Tibial nerve (tissue), 4 donors: ENCODE measurements around the gene ZBTB34. TPM values are rescaled to one million over a fixed set of nuclear protein-coding genes. Genes with fewer than 3 reads are reported as not detected.

Experiments
- DNase-seq, 2 donors: peaks; one replicate each; pipeline ENCODE4 v3.0.0-alpha.2; 2019; ENCODE audit warnings: low spot score in 2 of 2
- H3K27ac ChIP-seq, 4 donors: fragments of 200-600 bp; sonication (generic) in 3 of 4; one replicate each; pipeline ENCODE4 v1.5.1; 2017 to 2019; ENCODE audit warnings: mild to moderate bottlenecking in 1 of 4
- H3K27me3 ChIP-seq, 2 donors: fragments of 200-600 bp; sonication (generic) in 1 of 2; one replicate each; pipeline versions ENCODE4 v1.5.1 to v1.6.0; 2017 to 2019
- H3K36me3 ChIP-seq, 3 donors: fragments of 200-600 bp; sonication (generic); one replicate each; pipeline ENCODE4 v1.5.1; 2018 to 2019
- H3K4me1 ChIP-seq, 4 donors: fragments of 200-600 bp; sonication (generic) in 3 of 4; one replicate each; pipeline ENCODE4 v1.5.1; 2017 to 2019
- H3K4me3 ChIP-seq, 4 donors: fragments of 200-600 bp; sonication (generic) in 3 of 4; one replicate each; pipeline ENCODE4 v1.5.1; 2017 to 2019; ENCODE audit warnings: mild to moderate bottlenecking in 1 of 4, moderate library complexity in 1 of 4
- H3K9me3 ChIP-seq, 4 donors: fragments of 200-600 bp; sonication (generic) in 3 of 4; one replicate each; pipeline ENCODE4 v1.5.1; 2017 to 2019
- EP300 ChIP-seq, 2 donors: sonication (generic); formaldehyde crosslinking; IDR thresholded peaks; one replicate each; pipeline ENCODE4 v1.6.1; 2017; ENCODE audit warnings: antibody characterized with exemption in 2 of 2, mild to moderate bottlenecking in 1 of 2
- POLR2A ChIP-seq, 2 donors: fragments of 450-650 bp; IDR thresholded peaks; one replicate each; pipeline ENCODE4 v1.6.1; 2017; ENCODE audit warnings: antibody characterized with exemption in 2 of 2, mild to moderate bottlenecking in 2 of 2, moderate library complexity in 2 of 2
- WGBS, 2 donors: methylation state at CpG; one replicate each; pipeline ENCODE4 v1.1.5; 2018; 5-methylcytosine and 5-hydroxymethylcytosine counted together
- total RNA-seq, 4 donors: library from RNA; depleted of rRNA; stranded (reverse); fragments of >200 nt; gene quantifications; one replicate each; pipeline ENCODE4 v1.1.0, GENCODE V29; 2016
- TF ChIP-seq, protein P1 (sequence below), 5 experiments: fragments of 200-600 bp in 3 of 5; fragments of 450-650 bp in 2 of 5; sonication (generic) in 3 of 5; IDR thresholded peaks; one replicate each; pipeline ENCODE4 v1.5.1; 2016 to 2019; ENCODE audit warnings: antibody characterized with exemption in 5 of 5, mild to moderate bottlenecking in 3 of 5, moderate library complexity in 2 of 5

The ZBTB34 gene
- total RNA-seq, 4 donors from 2014 or later = 10.8 to 14.0 (median 11.7) TPM

DNA sequence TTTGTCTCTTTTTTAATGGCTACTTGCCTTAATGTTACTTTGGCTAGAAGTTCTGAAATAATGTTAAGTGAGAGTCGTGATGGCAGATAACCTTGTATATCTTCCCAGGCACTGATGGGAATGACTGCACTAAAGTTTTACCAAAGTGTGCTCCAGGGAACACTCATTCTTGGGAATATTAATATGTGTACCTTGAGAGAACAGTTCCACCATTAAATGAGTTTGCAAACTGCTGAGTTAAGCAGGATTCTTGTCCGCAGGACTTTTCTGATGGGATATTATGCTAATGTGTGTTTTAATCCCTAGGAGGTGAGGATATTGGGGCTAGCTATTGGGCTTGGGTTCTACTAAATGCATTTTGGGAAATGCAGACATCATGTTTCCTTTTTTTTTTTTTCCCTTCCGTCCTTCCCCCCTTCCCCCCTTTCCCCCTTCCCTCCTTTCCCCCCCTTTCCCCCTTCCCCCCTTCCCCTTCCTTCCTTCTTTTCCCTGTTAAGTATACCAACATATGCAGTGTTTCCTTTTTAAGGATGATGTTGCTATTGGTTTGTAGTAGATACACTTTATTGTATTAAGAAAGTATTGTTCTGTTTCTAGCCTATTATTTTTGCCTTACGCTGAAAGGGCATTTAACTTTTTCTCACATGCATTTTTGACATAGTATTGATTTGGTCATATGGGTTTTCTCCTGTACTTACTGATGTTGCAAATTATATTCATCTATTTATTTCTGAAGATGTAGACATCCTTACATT lies 15.5 kb downstream of the ZBTB34 start:
- H3K4me1 ChIP-seq = peaks cover 0 to 20% (median 3%) of the 10 kb centered on the region in 4 donors
- no peaks in the 10 kb centered on the region for H3K9me3 ChIP-seq
- DNase-seq = no peak
- no peaks in the 10 kb centered on the region for H3K27me3 ChIP-seq
- no peak for TF ChIP-seq EP300 (IDR thresholded peaks at IDR 0.05)
- no peak for TF ChIP-seq POLR2A (IDR thresholded peaks at IDR 0.05)
- TF ChIP-seq, protein P1, sequence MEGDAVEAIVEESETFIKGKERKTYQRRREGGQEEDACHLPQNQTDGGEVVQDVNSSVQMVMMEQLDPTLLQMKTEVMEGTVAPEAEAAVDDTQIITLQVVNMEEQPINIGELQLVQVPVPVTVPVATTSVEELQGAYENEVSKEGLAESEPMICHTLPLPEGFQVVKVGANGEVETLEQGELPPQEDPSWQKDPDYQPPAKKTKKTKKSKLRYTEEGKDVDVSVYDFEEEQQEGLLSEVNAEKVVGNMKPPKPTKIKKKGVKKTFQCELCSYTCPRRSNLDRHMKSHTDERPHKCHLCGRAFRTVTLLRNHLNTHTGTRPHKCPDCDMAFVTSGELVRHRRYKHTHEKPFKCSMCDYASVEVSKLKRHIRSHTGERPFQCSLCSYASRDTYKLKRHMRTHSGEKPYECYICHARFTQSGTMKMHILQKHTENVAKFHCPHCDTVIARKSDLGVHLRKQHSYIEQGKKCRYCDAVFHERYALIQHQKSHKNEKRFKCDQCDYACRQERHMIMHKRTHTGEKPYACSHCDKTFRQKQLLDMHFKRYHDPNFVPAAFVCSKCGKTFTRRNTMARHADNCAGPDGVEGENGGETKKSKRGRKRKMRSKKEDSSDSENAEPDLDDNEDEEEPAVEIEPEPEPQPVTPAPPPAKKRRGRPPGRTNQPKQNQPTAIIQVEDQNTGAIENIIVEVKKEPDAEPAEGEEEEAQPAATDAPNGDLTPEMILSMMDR (IDR thresholded peaks at IDR 0.05) = no peak
- WGBS, 2 donors = 63 to 71% methylated on average over 3 to 4 of the region's 4 CpGs
- no peak overlapping the region for H3K4me3 ChIP-seq
- peaks cover 0 to 29% (median 0%) of the 10 kb centered on the region in 3 donors for H3K36me3 ChIP-seq
- H3K27ac ChIP-seq = no peak overlapping the region

DNA sequence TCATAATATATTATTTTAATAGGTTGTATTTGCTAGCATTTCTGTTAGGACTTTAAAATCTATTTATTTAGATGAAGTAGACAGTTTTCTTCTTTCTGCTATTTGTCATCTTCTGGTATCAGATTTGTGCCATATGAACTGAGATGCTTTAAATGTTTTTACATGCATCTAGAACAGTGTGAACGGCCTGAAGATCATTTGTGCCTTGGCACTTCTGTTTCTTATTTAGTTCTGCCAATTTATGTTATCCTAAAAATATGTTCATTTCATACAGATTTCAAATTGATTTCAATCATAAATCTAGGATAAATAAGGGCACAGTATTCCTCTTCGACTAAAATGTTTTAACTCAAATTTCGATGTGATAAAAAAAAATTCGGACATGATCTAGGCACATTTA lies 16.1 kb downstream of the ZBTB34 start:
- TF ChIP-seq POLR2A (IDR thresholded peaks at IDR 0.05) (no peak), EP300 (IDR thresholded peaks at IDR 0.05) (no peak)
- TF ChIP-seq, protein P1 (IDR thresholded peaks at IDR 0.05) = no peak
- H3K27ac ChIP-seq = no peak overlapping the region
- H3K36me3 ChIP-seq = peaks cover 0 to 31% (median 0%) of the 10 kb centered on the region in 3 donors
- H3K4me1 ChIP-seq = peaks cover 0 to 24% (median 3%) of the 10 kb centered on the region in 4 donors
- no peak for DNase-seq
- no peak overlapping the region for H3K4me3 ChIP-seq
- H3K27me3 ChIP-seq = no peaks in the 10 kb centered on the region
- 76 to 79% methylated on average over 4 of the region's 4 CpGs for WGBS, 2 donors
- no peaks in the 10 kb centered on the region for H3K9me3 ChIP-seq

DNA sequence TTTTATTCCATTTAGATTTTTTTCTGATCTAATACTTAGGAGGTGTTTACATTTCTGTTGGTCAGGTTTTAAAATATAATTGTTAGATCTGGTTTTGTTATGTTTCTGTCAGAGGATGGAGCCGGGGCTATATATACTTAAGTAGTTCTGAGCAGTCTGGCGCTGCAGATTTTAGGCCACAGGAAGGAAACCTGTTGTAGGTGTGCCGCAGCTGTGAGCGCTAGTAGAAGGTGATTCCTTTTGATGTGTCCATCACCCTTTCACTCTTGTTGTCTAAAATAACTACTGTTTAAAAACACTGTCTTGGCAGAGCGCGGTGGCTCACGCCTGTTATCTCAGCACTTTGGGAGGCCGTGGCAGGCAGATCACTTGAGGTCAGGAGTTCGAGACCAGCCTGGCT lies 17.0 kb downstream of the ZBTB34 start:
- H3K27ac ChIP-seq = no peak overlapping the region
- H3K36me3 ChIP-seq = peaks cover 0 to 31% (median 0%) of the 10 kb centered on the region in 3 donors
- H3K9me3 ChIP-seq = no peaks in the 10 kb centered on the region
- H3K27me3 ChIP-seq = no peaks in the 10 kb centered on the region
- H3K4me3 ChIP-seq = no peak overlapping the region
- H3K4me1 ChIP-seq = peaks cover 0 to 29% (median 3%) of the 10 kb centered on the region in 4 donors
- no peak for TF ChIP-seq POLR2A (IDR thresholded peaks at IDR 0.05)
- TF ChIP-seq EP300 (IDR thresholded peaks at IDR 0.05) = no peak
- TF ChIP-seq, protein P1 (IDR thresholded peaks at IDR 0.05) = no peak
- DNase-seq = no peak
- whole genome bisulfite sequencing, 2 donors = 92 to 93% methylated on average over 9 of the region's 9 CpGs

DNA sequence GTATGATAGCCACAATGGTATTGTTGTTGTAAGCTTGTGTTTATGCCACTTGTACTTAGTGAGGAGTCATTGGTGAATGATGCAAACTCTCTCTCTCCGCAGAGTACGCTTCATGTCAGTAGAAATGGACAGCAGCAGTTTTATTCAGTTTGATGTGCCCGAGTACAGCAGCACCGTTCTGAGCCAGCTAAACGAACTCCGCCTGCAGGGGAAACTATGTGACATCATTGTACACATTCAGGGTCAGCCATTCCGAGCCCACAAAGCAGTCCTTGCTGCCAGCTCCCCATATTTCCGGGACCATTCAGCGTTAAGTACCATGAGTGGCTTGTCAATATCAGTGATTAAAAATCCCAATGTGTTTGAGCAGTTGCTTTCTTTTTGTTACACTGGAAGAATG lies 18.8 kb downstream of the ZBTB34 start:
- no peak for TF ChIP-seq EP300 (IDR thresholded peaks at IDR 0.05)
- TF ChIP-seq POLR2A (IDR thresholded peaks at IDR 0.05) = no peak

DNA sequence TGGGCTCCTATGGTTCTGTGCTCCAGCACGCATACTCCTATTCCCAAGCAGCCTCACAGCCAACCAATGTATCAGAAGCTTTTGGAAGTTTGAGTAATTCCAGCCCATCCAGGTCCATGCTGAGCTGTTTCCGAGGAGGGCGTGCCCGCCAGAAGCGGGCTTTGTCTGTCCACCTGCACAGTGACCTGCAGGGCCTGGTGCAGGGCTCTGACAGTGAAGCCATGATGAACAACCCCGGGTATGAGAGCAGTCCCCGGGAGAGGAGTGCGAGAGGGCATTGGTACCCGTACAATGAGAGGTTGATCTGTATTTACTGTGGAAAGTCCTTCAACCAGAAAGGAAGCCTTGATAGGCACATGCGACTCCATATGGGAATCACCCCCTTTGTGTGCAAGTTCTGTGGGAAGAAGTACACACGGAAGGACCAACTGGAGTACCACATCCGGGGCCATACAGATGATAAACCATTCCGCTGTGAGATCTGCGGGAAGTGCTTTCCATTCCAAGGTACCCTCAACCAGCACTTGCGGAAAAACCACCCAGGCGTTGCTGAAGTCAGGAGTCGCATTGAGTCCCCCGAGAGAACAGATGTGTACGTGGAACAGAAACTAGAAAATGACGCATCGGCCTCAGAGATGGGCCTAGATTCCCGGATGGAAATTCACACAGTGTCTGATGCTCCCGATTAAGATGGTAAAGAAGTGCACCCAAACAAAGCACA lies 19.9 kb downstream of the ZBTB34 start:
- H3K27ac ChIP-seq = no peak overlapping the region
- H3K9me3 ChIP-seq = no peaks in the 10 kb centered on the region
- 91 to 93% methylated on average over 20 to 23 of the region's 23 CpGs for WGBS, 2 donors
- H3K4me1 ChIP-seq = peaks cover 0 to 29% (median 5%) of the 10 kb centered on the region in 4 donors
- H3K36me3 ChIP-seq = peaks cover 0 to 40% (median 0%) of the 10 kb centered on the region in 3 donors
- DNase-seq = no peak
- no peaks in the 10 kb centered on the region for H3K27me3 ChIP-seq
- TF ChIP-seq EP300 (IDR thresholded peaks at IDR 0.05) (no peak), POLR2A (IDR thresholded peaks at IDR 0.05) (no peak)
- TF ChIP-seq, protein P1 (IDR thresholded peaks at IDR 0.05) = no peak
- H3K4me3 ChIP-seq = no peak overlapping the region

More for the DNA sequence above, 18.8 kb downstream of the ZBTB34 start:
- H3K4me1 ChIP-seq = peaks cover 0 to 29% (median 3%) of the 10 kb centered on the region in 4 donors
- H3K27ac ChIP-seq = no peak overlapping the region
- H3K27me3 ChIP-seq = no peaks in the 10 kb centered on the region
- WGBS, 2 donors = 66 to 67% methylated on average over 9 of the region's 9 CpGs
- DNase-seq = no peak
- H3K4me3 ChIP-seq = no peak overlapping the region
- H3K36me3 ChIP-seq = peaks cover 0 to 40% (median 0%) of the 10 kb centered on the region in 3 donors
- no peaks in the 10 kb centered on the region for H3K9me3 ChIP-seq
